Measurements from ENCODE around the gene USP33.

DNA sequence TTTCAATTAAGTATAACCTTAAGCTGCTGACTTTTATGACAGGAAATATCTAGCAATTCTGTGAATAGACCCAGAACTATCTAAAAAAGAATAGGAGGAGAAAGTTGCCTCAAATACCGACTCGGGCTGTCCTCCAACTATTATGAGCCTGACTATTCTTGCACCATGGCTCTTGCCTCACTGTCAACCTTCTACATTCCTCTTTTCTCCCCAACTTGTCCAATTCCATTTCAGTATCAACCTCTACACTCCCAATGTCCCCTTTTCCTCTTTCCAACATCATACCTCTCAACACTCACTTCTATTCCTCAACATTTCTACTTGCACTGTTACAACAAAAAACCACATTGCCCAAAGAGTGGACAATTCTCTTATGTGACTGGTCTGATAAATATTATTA, 79.5 kb downstream of the USP33 start:
- TF ChIP-seq CTCF (IDR thresholded peaks at IDR 0.05; ENCODE audit: low read length) (no peak), EZH2 (IDR thresholded peaks at IDR 0.05; ENCODE audit: borderline replicate concordance, low read length) (no peak)

Data from OCI-LY1 (cell line).